Measurements from ENCODE around the gene ATP5F1B. TPM values are rescaled to one million over a fixed set of nuclear protein-coding genes. Genes with fewer than 3 reads are reported as not detected.

ATP5F1B gene
- total RNA-seq, 1 donor from 2014 or later = 402 TPM

GRCh38 chr12:56645201-56645716, 525 bp downstream of the ATP5F1B start:
- DNase-seq = peak; percentile 43

DNA sequence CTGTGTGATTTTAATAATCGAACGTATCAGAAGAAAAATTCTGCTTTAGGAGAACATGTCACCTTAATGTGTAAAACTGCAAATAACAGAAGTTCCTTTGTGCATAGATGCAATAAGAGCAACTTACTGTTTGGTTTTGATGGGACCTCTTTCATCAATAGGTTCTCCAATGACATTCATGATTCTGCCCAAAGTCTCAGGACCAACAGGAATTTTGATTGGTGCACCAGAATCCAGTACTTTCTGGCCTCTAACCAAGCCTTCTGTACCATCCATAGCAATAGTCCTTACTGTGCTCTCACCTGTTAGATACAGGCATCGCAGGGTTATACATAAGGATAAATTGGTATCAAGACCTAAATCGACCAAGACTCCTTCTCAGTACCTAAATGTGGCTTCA, 1.1 kb downstream of the ATP5F1B start:
- peak; percentile 15 for DNase-seq

DNA sequence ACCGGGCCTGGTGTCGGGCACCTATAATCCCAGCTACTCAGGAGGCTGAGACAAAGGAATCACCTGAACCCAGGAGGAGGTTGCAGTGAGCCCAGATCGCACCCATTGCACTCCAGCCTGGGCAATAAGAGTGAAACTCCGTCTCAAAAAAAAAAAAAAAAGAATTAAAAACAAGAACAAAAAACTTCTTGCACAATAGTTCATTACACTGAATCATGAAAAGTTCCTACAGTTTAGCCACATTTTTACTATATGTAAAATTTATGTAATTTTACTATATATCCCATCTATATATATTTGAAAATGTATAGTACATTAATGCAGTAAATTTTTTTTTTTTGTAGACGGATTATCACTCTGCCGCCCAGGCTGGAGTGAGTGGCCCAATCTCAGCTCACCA, 4.6 kb downstream of the ATP5F1B start:
- DNase-seq = no peak

GRCh38 chr12:56637621-56638020, 8.2 kb downstream of the ATP5F1B start:
- DNase-seq = no peak

GRCh38 chr12:56636675-56637540, 8.9 kb downstream of the ATP5F1B start:
- peak; percentile 99 for DNase-seq

DNA sequence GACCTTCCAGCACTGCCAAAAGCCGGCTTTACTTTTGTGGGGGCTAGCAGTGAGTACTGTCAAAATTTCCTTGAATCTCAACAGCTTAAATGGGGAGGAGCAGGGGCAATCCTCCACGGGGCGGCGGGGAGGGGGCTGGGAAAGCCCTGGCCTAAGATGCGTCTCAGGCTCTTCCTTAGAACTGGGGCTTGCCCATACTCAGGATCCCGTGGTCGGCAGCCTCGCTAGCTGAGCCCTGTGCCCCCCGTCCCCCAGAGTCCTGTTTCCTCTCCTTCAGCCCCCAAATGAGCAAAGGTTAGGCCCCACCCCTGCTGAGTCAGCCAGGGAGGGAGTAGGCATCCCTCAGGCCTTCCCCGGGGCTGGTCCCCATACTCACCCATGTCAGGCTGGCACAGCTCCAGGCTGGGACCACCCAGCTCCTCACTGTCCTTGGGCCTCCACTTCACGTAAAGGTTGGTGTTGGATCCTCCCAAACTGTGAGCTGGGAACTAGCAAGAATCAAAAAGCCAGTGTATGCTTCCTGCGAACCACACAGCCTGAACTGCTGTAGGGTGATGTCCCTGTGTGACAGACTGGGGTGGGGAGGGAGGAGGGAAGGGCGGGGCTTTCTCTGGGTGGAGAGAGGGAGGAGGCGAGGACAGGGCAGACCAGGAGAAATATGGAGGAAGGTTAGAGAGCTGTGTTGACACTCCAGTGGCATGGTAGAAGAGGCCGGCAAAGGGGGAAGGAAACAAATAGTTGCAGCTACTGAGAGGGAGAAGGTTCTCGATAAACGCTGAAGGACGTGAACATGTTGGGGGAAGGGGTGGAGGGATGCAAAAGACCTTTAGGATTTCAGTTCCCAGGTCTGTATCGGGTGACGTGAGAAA, 9.7 kb downstream of the ATP5F1B start:
- DNase-seq = peak; percentile 78

GRCh38 chr12:56634837-56635791, 10.7 kb downstream of the ATP5F1B start:
- peak; percentile 74 for DNase-seq

- DNase-seq = peak; percentile 29
Measured at GRCh38 chr12:56634242-56634836, 11.4 kb downstream of the ATP5F1B start.

- DNase-seq = no peak
Measured at GRCh38 chr12:56633468-56634241, 12.1 kb downstream of the ATP5F1B start.

DNA sequence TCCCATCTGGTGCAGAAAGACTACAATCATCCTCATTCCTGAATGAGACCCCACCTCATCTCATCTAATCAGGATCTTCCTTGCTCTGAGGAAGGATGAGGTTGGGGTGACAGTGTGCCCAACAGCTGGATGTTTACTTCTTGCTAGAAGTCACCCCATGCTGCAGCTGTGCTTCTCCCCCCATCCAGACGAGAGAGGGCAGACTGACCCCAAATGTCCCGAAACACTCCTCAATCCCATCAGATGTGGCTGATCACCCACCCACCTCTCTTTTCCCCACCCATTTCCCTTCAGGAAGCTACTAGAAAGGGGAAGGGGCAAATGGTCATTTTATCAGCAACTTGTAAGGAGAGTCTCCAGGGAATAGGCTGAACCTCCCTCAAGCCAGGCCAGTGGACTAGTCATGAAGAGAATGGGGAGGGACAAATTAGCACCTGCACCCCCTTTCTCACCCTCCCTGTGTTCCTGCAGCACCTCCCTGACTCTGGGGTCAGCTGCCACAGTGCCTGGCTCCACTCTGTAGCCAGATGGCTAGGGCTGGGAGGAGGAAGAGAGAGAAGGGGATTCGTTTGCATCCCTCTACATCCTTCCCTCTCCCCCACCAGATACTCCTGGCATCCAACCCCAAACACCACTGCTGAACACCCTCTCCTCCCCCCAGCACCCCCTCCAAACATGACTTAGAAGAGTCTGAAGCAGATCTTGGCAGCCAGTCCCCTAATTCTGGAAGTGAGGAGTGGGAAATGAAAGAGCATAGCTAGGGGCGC, 12.9 kb downstream of the ATP5F1B start:
- DNase-seq = peak; percentile 13

GRCh38 chr12:56631790-56632700, 13.7 kb downstream of the ATP5F1B start:
- peak; percentile 57 for DNase-seq

GRCh38 chr12:56630180-56630632, 15.6 kb downstream of the ATP5F1B start, which contains the start of gene BAZ2A:
Gene BAZ2A (minus strand): TSS chr12:56630326. CDS start chr12:56617530, 12,796 bp downstream.
- peak; percentile 89 for DNase-seq

DNA sequence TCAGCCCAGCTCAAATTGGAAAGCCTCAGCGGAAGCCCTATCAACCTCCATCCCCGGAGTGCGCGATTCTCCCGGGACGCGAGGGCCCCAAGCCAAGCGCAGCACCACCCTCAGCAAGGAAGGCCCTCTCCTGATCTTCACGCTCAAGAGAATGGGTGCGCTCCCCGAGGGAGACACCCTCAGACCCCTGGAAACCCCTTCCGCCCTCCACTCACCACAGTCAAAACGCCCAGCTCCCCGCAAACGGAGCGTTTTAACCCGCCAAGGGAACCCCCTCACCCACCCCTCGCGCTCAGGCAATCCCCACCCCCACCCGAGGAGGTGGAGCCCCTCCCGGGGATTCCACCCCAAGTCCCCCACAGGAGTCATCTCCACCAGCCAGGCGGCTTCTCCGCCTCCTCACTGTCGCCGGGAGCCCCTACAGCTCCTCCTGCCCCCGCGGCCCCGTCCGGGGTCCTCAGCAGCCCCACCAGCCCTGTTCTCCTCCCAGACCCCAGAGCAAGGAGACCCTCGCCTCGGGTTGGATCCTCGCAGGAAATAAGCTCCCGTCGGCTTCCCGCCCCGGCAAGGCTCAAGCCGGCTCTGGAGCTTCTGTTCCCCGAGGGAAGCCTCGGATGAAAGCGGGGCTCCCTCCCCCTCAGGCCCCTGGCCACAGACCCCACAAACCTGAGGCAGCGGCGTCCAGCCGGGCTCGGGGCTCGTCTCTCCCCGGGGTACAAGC, 16.2 kb downstream of the ATP5F1B start:
- peak; percentile 24 for DNase-seq

DNA sequence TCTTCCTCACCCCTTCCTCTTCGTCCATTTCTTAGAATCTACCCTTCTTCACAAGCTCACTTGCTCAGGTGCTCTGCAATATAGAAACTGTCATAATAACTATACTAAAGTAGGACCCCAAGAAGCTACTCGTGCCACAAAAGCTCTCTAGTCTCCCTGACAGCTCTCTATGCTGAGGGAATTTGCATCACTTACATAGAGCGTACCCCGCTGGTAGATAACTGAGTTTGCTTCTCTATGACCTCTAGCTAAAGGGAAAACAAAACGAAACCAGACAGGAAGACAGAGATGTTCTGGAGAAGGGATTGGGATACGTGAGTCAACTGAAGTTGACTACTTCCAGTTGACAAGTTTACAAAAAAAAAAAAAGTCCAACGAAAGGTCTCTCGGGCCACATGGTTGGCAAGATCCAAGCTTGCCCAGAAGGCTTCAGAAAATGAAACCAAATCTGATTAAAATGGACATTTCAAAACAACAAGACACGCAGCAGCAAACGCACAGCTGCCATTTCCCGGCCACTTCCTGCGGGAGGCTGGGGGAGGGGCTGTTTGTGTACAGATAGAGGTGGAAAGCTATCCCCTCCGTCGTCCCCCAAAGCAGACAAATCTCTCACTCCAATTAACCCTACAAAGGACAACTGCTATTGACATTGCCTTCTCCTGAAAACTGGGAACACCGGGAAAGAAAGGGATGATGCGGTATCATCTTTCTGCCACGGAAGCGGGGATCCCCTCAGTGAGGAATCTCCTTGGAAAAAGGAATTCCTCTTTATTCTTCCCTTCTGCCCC, 16.9 kb downstream of the ATP5F1B start:
- DNase-seq = peak; percentile 75

DNA sequence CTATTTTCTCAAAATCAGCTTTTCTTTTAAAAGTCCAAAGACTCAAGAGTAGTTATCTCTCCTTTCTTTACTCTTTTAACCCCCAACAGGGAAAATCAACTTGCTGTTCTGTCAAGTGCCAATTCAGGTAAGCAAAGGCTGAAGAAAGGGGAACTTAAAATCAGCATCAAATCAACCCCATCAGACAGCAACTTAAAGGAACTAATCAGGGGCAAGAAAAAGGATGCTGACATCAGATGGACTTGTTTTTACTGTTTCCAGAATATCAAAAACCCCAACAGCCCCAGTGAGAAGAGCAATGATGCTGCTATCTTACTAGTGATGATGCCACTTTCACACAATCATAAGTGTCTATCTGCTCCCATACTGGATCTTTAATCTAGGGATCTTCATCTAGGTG, 19.1 kb downstream of the ATP5F1B start:
- no peak for DNase-seq

- no peak for DNase-seq
Measured at GRCh38 chr12:56622535-56622934, 23.2 kb downstream of the ATP5F1B start.

DNA sequence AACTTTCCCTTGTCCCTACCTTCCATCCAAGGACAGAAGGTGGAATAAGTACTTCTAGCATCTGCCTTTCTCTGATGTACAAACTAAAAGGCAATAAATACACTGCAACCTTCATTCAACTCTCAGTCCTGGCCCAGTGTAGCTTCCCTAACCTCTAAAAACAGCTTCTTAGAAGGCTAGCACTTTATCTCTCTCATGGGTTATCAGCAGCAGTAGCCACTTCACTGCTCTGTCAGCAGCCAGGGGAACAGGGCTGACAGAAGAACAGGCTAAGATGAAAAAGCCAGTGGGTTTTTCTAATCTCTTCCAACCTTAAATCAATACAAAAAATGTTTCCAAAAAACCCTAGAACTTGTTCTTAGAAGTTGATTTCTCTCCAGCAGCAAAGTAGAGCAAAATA, 28.9 kb downstream of the ATP5F1B start:
- DNase-seq = no peak

Measured in dermis blood vessel endothelial cell (primary cell).